A549 (cell line): Measurements from ENCODE around the gene ARHGAP10.

ENCODE experiments used
- CEBPB ChIP-seq, 2 experiments: fragments of >200 bp in 1 of 2; sonication (Bioruptor Twin) in 1 of 2; formaldehyde crosslinking in 1 of 2; IDR thresholded peaks; 2 replicates each; pipeline ENCODE4 v1.6.1; 2012 to 2016
- CHD4 ChIP-seq: fragments of 200-600 bp; sonication (generic); IDR thresholded peaks from 2 replicates; pipeline ENCODE4 v1.6.1; 2016; ENCODE audit warnings: antibody characterized with exemption, mild to moderate bottlenecking, borderline replicate concordance
- ESRRA ChIP-seq: fragments of 150-350 bp; IDR thresholded peaks from 2 replicates; pipeline ENCODE4 v1.6.1; 2014; ENCODE audit warnings: mild to moderate bottlenecking, low read length, borderline replicate concordance
- POLR2A ChIP-seq: IDR thresholded peaks from 2 replicates; pipeline ENCODE4 v1.6.1; 2012; ENCODE audit warnings: mild to moderate bottlenecking, low read length
- POLR2AphosphoS2 ChIP-seq: conservative IDR thresholded peaks from 2 replicates; pipeline ENCODE4 v1.6.1; 2012; ENCODE audit warnings: low read length, improper control_type of control experiment, inconsistent platforms
- RFX5 ChIP-seq: fragments of 450-650 bp; IDR thresholded peaks from 2 replicates; pipeline ENCODE4 v1.7.1; 2014; ENCODE audit warnings: antibody characterized with exemption, mild to moderate bottlenecking, moderate library complexity
- TP53 ChIP-seq: fragments of 250-450 bp; sonication (Bioruptor Pico); IDR thresholded peaks from 2 replicates; pipeline ENCODE4 v1.5.0; 2021; ENCODE audit warnings: mild to moderate bottlenecking, moderate library complexity
- TF ChIP-seq, protein P1 (sequence below): fragments of >200 bp; sonication (Bioruptor Twin); formaldehyde crosslinking; IDR thresholded peaks from 3 replicates; pipeline ENCODE4 v1.5.1; 2016
- TF ChIP-seq, protein P2 (sequence below): fragments of 200-600 bp; sonication (generic); IDR thresholded peaks from 2 replicates; pipeline ENCODE4 v1.6.1; 2016; ENCODE audit warnings: antibody characterized with exemption, mild to moderate bottlenecking, moderate library complexity
- TF ChIP-seq, protein P3 (sequence below): fragments of 450-650 bp; IDR thresholded peaks from 2 replicates; pipeline ENCODE4 v1.6.1; 2014; ENCODE audit warnings: antibody characterized with exemption

DNA sequence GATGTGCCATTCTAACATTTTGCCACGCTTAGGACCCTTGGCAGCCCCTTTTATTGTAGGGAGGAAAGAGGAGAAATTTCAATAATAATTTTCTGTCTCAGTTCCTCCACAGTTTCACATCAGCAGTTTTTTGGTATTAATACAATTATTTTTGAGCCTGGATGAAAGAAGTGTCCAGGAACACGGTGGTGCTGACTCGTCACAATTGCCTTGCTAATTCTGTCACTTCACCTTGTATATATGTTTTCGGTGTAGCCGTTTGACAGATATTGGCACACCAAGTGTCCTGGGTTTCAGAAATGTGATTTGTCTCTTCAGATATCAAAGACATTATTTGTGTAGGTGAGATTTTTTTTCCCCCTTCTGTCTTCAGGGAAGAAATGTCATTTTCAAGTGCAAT is 142.2 kb downstream of the ARHGAP10 start:
- TF ChIP-seq CEBPB (IDR thresholded peaks at IDR 0.05) (no peak), POLR2A (no peak), CHD4 (no peak), POLR2AphosphoS2 (no peak), TP53 (CRISPR knock-in tag) (no peak), RFX5 (no peak), ESRRA (no peak)
- TF ChIP-seq, protein P1, sequence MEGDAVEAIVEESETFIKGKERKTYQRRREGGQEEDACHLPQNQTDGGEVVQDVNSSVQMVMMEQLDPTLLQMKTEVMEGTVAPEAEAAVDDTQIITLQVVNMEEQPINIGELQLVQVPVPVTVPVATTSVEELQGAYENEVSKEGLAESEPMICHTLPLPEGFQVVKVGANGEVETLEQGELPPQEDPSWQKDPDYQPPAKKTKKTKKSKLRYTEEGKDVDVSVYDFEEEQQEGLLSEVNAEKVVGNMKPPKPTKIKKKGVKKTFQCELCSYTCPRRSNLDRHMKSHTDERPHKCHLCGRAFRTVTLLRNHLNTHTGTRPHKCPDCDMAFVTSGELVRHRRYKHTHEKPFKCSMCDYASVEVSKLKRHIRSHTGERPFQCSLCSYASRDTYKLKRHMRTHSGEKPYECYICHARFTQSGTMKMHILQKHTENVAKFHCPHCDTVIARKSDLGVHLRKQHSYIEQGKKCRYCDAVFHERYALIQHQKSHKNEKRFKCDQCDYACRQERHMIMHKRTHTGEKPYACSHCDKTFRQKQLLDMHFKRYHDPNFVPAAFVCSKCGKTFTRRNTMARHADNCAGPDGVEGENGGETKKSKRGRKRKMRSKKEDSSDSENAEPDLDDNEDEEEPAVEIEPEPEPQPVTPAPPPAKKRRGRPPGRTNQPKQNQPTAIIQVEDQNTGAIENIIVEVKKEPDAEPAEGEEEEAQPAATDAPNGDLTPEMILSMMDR, result no peak
- TF ChIP-seq, protein P2, sequence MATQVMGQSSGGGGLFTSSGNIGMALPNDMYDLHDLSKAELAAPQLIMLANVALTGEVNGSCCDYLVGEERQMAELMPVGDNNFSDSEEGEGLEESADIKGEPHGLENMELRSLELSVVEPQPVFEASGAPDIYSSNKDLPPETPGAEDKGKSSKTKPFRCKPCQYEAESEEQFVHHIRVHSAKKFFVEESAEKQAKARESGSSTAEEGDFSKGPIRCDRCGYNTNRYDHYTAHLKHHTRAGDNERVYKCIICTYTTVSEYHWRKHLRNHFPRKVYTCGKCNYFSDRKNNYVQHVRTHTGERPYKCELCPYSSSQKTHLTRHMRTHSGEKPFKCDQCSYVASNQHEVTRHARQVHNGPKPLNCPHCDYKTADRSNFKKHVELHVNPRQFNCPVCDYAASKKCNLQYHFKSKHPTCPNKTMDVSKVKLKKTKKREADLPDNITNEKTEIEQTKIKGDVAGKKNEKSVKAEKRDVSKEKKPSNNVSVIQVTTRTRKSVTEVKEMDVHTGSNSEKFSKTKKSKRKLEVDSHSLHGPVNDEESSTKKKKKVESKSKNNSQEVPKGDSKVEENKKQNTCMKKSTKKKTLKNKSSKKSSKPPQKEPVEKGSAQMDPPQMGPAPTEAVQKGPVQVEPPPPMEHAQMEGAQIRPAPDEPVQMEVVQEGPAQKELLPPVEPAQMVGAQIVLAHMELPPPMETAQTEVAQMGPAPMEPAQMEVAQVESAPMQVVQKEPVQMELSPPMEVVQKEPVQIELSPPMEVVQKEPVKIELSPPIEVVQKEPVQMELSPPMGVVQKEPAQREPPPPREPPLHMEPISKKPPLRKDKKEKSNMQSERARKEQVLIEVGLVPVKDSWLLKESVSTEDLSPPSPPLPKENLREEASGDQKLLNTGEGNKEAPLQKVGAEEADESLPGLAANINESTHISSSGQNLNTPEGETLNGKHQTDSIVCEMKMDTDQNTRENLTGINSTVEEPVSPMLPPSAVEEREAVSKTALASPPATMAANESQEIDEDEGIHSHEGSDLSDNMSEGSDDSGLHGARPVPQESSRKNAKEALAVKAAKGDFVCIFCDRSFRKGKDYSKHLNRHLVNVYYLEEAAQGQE, result no peak
- TF ChIP-seq, protein P3, sequence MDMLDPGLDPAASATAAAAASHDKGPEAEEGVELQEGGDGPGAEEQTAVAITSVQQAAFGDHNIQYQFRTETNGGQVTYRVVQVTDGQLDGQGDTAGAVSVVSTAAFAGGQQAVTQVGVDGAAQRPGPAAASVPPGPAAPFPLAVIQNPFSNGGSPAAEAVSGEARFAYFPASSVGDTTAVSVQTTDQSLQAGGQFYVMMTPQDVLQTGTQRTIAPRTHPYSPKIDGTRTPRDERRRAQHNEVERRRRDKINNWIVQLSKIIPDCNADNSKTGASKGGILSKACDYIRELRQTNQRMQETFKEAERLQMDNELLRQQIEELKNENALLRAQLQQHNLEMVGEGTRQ, result no peak
